IgD-negative memory B cell (primary cell): ENCODE measurements around the gene BGN. TPM values are rescaled to one million over a fixed set of nuclear protein-coding genes. Genes with fewer than 3 reads are reported as not detected.
A peak's percentile ranks its signal among the peaks of the same experiment; 100 is the strongest.

ENCODE experiments used
- H3K27ac Mint-ChIP-seq, 3 donors: one replicate each; pipeline ENCODE4 v1.8.0; 2020 to 2022; ENCODE audit warnings: mild to moderate bottlenecking in 3 of 3, mixed read lengths in 3 of 3, moderate library complexity in 1 of 3
- H3K27me3 Mint-ChIP-seq: one replicate; pipeline ENCODE4 v1.8.0; 2021; ENCODE audit warnings: mixed read lengths
- H3K36me3 Mint-ChIP-seq: one replicate; pipeline ENCODE4 v1.8.0; 2020; ENCODE audit warnings: mild to moderate bottlenecking, mixed read lengths
- H3K4me1 Mint-ChIP-seq, 3 donors: one replicate each; pipeline ENCODE4 v1.8.0; 2020 to 2022; ENCODE audit warnings: mixed read lengths in 3 of 3, mild to moderate bottlenecking in 1 of 3
- H3K4me3 Mint-ChIP-seq, 4 donors: one replicate each; pipeline ENCODE4 v1.8.0; 2020 to 2022; ENCODE audit warnings: mild to moderate bottlenecking in 4 of 4, mixed read lengths in 4 of 4, moderate library complexity in 3 of 4
- H3K9me3 Mint-ChIP-seq, 3 donors: one replicate each; pipeline ENCODE4 v1.8.0; 2020 to 2021; ENCODE audit warnings: mixed read lengths in 3 of 3, mild to moderate bottlenecking in 1 of 3
- polyA plus RNA-seq: library from polyadenylated mRNA; unstranded; fragments of 300-500 nt; fragmentation: Illumina TruSeq; gene quantifications from one replicate; pipeline ENCODE4 v1.2.3, GENCODE V29; 2021

BGN gene
- polyA plus RNA-seq, 1 donor from 2014 or later: not detected

DNA sequence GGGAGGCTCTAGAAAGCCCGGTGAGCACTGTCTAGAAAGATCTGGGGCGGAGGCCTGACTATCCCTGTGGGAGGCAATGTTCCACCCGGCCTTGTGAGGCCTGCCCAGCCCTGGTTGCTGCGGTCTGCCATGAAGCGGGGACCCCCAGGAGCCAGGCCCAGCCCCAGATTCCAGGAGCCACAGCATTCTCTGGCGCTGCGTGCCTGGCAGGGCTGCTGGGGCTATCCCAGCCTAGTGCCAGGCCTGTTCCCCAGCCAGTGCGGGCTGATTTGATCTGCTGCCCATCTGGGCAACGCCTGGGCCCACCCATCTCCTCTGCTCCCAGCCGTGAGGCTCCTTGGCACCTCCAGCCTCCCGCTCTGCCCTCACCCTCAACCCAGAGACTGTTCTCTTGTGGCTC lies 42.3 kb downstream of the BGN start:
- peaks cover 7% of the 10 kb centered on the region for H3K27me3 Mint-ChIP-seq
- H3K4me1 Mint-ChIP-seq: peaks cover 0 to 3% (median 0%) of the 10 kb centered on the region in 3 donors
- no peaks in the 10 kb centered on the region for H3K36me3 Mint-ChIP-seq
- no peak overlapping the region for H3K27ac Mint-ChIP-seq
- H3K4me3 Mint-ChIP-seq: no peak overlapping the region
- H3K9me3 Mint-ChIP-seq: no peaks in the 10 kb centered on the region

DNA sequence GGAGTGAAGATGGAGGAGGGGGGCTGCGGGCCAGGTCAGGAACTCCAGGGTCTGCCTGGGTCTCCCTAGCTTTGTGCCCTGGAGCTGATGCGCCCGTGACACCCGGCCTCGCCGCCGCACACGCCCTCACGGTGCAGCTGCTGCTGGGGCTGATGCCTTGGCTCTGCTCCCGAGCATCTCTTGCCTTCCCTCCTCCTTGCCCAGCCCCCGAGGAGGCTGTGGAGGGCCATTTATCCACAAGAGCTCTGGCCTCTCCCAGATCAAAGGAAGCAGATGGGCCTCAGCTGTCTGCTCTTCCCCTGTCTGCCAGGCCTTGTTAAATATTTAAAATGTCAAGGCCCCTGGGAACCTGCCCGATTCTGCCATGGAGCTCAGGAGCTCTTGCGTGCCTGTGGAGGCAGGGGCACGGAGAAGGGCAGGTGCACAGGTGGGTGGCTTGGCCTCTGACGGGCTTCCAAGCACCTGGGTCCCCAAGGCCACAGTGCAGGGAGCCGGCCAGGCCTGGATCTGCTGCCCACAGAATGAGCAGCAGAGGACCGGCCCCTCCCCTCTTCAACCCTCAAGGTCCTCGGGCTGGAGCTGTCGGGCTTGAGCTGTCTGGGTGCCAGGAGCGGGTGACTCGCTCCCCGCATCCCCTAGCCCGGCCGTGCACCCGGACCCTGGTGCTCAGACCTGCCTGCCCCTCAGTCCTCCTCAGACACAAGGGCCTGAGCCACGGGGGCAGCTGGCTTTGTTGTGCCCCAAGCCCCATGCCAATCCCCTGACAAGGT lies 42.9 kb downstream of the BGN start:
- no peak overlapping the region for H3K4me3 Mint-ChIP-seq
- H3K36me3 Mint-ChIP-seq: no peaks in the 10 kb centered on the region
- no peak overlapping the region for H3K27ac Mint-ChIP-seq
- H3K9me3 Mint-ChIP-seq: no peaks in the 10 kb centered on the region
- H3K27me3 Mint-ChIP-seq: peaks cover 7% of the 10 kb centered on the region
- H3K4me1 Mint-ChIP-seq: peaks cover 0 to 3% (median 0%) of the 10 kb centered on the region in 3 donors

DNA sequence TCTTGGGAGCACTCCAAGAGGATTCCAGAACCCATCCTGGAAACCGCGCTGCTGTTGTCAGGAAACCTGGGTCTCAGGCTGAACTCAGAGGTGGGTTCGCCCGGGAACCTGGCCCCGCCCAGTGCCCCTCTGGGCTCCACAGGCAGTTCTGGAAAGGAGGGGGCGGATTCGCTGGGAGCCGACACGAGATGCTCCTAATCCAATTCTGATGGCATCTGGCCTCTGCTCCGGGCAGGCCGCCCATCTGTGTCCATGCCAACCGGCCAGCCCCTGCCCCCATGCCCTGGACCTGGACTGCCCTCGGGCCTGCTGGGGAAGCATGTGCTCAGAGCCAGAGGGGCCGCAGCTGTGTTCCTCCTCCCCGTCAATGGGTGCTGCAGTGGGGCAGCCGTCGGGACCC lies 43.6 kb downstream of the BGN start:
- peaks cover 0 to 3% (median 0%) of the 10 kb centered on the region in 3 donors for H3K4me1 Mint-ChIP-seq
- H3K36me3 Mint-ChIP-seq: no peaks in the 10 kb centered on the region
- H3K4me3 Mint-ChIP-seq: no peak overlapping the region
- no peaks in the 10 kb centered on the region for H3K9me3 Mint-ChIP-seq
- no peak overlapping the region for H3K27ac Mint-ChIP-seq
- peaks cover 7% of the 10 kb centered on the region for H3K27me3 Mint-ChIP-seq

DNA sequence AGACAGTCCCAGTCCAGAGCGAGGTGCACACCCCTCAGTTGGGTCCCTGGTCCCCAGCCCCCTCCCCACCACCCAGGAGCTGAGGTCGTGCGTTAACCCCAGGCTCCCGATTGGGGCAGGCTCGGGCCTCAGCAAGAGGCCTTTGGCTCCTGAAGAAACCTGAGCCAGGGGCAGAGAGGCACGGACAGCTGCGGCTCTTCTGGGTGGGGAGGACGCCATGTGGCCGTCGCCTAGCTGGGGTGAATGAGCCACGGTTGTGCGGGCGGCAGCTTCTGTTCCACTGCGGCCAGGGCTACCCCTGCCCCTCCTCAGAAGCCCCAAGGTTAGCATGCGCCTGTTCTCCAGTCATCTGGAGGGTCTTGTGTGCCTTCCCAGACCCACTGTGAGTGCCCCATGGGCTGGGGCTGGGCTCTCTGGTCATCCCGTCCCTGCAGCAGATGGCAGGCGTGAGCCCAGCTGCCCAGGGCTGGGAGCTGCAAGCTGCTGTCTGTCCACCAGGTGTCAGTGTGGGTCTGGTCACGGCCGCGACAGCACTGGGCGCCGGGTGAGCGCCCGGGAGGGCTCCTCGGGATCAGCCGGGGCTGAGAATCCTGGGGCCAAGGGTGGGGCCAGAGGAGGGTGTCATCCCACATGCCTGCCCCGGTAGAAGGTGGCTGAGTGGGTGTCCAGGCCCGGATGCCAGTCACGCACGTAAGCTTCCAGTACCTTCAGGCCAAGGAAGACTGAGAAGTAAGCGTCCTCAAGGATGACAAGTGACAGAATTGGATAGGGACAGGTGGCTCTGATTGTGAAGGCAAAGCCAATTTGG lies 44.6 kb downstream of the BGN start:
- Mint-ChIP-seq H3K4me1 (peaks cover 0 to 3% (median 0%) of the 10 kb centered on the region in 3 donors), H3K36me3 (no peaks in the 10 kb centered on the region), H3K27me3 (peaks cover 7% of the 10 kb centered on the region), H3K27ac (no peak overlapping the region), H3K4me3 (no peak overlapping the region), H3K9me3 (no peaks in the 10 kb centered on the region)

DNA sequence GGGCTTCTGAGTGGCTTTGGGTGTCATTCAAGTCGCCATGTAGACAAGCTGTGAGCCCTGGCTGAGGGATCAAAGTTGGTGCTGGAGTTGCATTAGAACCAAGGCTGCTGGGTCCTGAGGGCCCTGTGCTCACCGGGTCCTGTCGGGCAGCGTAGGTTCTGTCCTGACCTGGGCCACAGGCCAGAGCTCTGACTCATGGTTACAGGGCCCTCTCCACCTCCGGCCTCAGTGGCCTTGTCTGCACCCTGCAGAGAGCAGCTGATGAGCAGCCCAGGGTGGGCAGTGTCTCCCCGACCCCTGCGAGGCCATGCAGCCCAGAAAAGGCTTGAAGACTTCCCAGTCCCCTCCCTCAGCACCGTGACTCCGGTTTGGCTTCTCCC lies 45.2 kb downstream of the BGN start:
- no peak overlapping the region for H3K27ac Mint-ChIP-seq
- H3K4me1 Mint-ChIP-seq: peaks cover 0 to 3% (median 0%) of the 10 kb centered on the region in 3 donors

DNA sequence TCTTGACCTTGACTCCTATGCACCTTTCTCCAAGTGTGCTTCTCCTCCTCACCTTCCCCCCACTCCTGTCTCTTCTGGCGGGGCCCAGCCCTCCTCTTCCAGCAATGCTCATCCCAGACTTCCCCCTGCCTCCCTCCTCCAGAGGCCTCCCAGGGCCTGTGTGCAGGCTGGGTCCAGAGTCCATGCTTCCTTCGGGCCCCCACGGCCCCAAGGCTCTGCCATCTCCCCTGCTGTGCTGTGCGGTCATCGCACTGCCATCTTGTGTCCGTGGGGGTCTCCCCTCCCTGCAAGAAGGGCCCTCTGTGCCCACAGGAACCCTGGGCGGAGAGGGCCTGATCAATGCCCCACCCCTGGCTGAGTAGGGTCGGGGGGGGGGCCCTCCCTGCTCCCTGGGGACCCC lies 49.9 kb downstream of the BGN start:
- H3K9me3 Mint-ChIP-seq: no peaks in the 10 kb centered on the region
- H3K4me1 Mint-ChIP-seq: peaks cover 0 to 3% (median 0%) of the 10 kb centered on the region in 3 donors
- no peaks in the 10 kb centered on the region for H3K36me3 Mint-ChIP-seq
- H3K27ac Mint-ChIP-seq: no peak overlapping the region
- H3K27me3 Mint-ChIP-seq: peaks cover 8% of the 10 kb centered on the region
- H3K4me3 Mint-ChIP-seq: no peak overlapping the region

More for the DNA sequence above, 45.2 kb downstream of the BGN start:
- no peaks in the 10 kb centered on the region for H3K36me3 Mint-ChIP-seq
- H3K9me3 Mint-ChIP-seq: no peaks in the 10 kb centered on the region
- no peak overlapping the region for H3K4me3 Mint-ChIP-seq
- peaks cover 7% of the 10 kb centered on the region for H3K27me3 Mint-ChIP-seq

DNA sequence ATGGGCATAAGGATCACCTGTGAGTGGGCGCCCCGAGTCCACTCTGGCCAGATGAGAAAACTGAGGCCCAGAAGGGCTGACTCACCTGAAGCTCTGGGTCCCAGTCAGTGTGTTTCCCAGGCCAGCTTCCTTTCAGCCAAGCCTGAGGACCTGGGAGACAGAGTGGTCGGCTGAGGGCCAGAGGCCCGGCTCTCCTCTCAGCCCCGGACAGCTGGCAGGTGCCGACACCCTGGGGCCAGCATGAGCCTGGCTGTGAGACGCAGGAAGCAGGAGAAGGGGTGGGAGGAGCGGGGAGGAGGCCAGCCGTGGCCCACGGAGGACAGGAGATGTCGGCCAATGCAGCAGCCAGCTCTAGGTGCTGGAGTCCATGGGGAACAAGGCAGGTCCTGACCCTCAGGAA lies 51.6 kb downstream of the BGN start:
- no peaks in the 10 kb centered on the region for H3K36me3 Mint-ChIP-seq
- H3K27ac Mint-ChIP-seq: no peak overlapping the region
- no peak overlapping the region for H3K4me3 Mint-ChIP-seq
- H3K9me3 Mint-ChIP-seq: no peaks in the 10 kb centered on the region
- H3K4me1 Mint-ChIP-seq: no peaks in the 10 kb centered on the region
- H3K27me3 Mint-ChIP-seq: peaks cover 5% of the 10 kb centered on the region

DNA sequence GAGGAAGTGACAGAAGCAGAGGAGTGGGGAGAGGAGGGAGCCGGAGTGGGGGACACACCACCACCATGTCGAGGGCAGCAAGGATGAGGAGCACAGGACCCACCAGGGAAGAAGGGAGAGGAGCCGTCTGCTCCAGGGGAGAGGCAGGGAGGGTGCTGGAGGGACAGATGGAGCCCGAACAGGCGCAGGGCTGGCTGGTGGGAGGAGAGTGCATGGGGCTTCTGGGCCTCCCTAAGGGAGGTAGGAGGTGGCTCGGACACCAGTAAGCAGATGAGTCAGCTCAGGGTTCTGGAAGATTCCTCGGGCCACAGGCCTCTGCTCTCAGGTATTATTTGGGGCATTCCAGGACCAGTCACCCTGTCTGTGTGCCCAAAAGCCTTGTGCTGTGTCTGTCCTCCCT lies 52.4 kb downstream of the BGN start:
- Mint-ChIP-seq H3K27me3 (peaks cover 3% of the 10 kb centered on the region), H3K9me3 (no peaks in the 10 kb centered on the region), H3K36me3 (no peaks in the 10 kb centered on the region), H3K27ac (peak overlapping the region in 1 of 3 donors; percentile 62), H3K4me1 (no peaks in the 10 kb centered on the region), H3K4me3 (no peak overlapping the region)

DNA sequence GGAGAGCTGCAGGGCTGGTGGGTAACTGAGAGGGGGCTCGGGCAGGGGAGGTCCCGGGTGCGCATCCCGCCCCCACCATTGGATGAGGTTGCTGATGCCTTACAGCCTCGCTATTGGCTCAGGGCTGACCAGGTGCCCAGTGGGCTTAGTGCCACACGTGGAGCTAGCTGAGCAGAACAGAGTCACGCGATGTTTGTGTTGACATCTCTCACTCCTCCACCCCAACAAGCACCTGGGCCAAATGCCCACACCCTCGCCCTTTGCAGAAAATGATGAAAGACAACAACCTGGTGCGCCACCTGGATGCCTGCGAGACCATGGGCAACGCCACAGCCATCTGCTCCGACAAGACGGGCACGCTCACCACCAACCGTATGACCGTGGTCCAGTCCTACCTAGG lies 54.5 kb downstream of the BGN start:
- H3K9me3 Mint-ChIP-seq: no peaks in the 10 kb centered on the region
- H3K4me1 Mint-ChIP-seq: no peaks in the 10 kb centered on the region
- H3K27me3 Mint-ChIP-seq: peaks cover 3% of the 10 kb centered on the region

DNA sequence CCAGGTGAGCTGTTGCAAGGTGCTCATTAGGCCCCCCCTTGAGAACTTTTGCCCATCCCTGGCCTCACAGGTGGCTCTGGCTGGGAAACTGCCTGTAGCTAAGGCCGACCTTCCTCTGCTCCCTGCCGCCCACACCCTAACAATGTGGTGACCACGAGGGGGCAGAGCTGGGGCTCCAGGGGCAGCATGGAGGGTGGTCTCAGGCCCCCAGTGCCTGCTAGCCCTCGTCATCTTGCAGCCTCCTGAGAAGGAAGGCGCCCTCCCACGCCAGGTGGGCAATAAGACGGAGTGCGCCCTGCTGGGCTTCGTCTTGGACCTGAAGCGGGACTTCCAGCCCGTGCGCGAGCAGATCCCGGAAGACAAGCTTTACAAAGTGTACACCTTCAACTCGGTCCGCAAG lies 55.0 kb downstream of the BGN start:
- Mint-ChIP-seq H3K27me3 (peaks cover 3% of the 10 kb centered on the region), H3K9me3 (no peaks in the 10 kb centered on the region), H3K4me1 (no peaks in the 10 kb centered on the region), H3K4me3 (no peak overlapping the region), H3K36me3 (no peaks in the 10 kb centered on the region), H3K27ac (no peak overlapping the region)

More for the DNA sequence above, 54.5 kb downstream of the BGN start:
- Mint-ChIP-seq H3K36me3 (no peaks in the 10 kb centered on the region), H3K27ac (no peak overlapping the region), H3K4me3 (no peak overlapping the region)

DNA sequence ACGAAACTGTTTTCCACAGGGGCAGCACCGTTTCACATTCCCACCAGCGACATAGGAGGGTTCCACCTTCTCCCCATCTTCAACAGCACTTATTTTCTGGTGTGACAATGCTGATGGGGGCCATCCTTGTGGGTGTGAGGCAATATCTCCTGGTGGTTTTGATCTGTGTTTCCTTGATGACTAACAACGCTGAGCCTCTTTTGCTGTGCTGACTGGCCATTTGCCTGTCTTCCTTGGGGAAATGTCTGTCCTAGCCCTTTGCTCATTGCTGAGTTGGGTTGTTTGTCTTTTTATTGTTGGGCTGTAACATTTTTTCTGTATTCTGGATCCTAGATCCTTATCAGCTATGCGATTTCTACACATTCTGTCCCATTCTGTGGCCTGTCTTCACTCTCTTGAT lies 56.4 kb downstream of the BGN start:
- peaks cover 4% of the 10 kb centered on the region for H3K27me3 Mint-ChIP-seq
- H3K36me3 Mint-ChIP-seq: no peaks in the 10 kb centered on the region
- peaks cover 0 to 4% (median 0%) of the 10 kb centered on the region in 3 donors for H3K4me1 Mint-ChIP-seq
- H3K9me3 Mint-ChIP-seq: no peaks in the 10 kb centered on the region
- no peak overlapping the region for H3K4me3 Mint-ChIP-seq
- no peak overlapping the region for H3K27ac Mint-ChIP-seq

DNA sequence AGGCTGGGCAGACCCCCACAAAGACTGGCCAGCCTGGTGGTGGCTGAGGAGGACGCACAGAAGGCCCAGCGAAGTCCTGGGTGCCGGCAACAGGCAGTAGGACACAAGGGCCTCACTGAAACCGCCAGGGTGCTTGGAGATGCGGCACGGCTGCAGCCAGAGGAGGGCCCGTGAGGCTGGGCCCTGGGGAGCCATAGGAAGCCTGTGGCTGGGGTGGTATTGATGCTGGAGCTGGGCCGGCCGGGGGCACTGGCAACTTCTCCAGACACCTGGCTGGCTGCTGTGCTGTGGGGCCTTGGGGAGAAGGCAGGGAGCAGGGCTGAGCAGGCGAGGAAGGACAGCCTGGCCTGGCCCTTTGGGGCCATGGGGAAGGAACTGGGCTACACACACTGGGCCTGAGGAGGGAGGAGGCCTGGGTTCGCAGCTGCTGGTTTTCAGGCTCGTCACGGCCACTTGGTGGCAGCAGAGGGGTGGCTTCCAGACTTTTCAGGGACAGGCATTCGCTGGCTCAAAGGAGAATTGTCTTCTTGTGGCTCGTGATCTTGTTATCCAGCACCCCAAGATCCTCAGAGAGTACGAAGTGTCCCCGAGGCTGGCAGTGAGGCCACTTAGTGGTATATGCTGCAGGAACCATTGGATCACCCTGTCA lies 59.9 kb downstream of the BGN start:
- no peaks in the 10 kb centered on the region for H3K36me3 Mint-ChIP-seq
- H3K4me3 Mint-ChIP-seq: no peak overlapping the region
- peaks cover 0 to 4% (median 0%) of the 10 kb centered on the region in 3 donors for H3K4me1 Mint-ChIP-seq
- no peaks in the 10 kb centered on the region for H3K9me3 Mint-ChIP-seq
- peaks cover 3% of the 10 kb centered on the region for H3K27me3 Mint-ChIP-seq
- H3K27ac Mint-ChIP-seq: no peak overlapping the region

DNA sequence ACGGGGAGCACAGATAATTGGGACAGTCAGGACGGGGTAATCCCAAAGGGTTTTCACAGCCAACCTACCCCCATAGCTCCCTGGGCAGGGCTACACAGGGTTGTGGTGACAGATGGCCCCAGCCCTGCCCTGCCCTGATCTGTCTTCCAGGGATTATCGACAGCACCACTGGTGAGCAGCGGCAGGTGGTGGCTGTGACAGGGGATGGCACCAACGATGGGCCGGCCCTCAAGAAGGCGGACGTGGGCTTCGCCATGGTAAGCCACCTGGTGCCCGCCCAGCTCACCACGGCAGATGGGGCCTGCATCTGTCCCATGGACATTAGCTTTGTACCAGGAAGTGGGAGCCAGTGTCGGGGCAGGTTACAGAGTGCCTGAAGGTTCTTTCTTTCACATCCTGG lies 62.0 kb downstream of the BGN start:
- Mint-ChIP-seq H3K27ac (no peak overlapping the region), H3K27me3 (peaks cover 3% of the 10 kb centered on the region), H3K9me3 (no peaks in the 10 kb centered on the region), H3K36me3 (no peaks in the 10 kb centered on the region), H3K4me1 (peaks cover 0 to 4% (median 0%) of the 10 kb centered on the region in 3 donors), H3K4me3 (no peak overlapping the region)

DNA sequence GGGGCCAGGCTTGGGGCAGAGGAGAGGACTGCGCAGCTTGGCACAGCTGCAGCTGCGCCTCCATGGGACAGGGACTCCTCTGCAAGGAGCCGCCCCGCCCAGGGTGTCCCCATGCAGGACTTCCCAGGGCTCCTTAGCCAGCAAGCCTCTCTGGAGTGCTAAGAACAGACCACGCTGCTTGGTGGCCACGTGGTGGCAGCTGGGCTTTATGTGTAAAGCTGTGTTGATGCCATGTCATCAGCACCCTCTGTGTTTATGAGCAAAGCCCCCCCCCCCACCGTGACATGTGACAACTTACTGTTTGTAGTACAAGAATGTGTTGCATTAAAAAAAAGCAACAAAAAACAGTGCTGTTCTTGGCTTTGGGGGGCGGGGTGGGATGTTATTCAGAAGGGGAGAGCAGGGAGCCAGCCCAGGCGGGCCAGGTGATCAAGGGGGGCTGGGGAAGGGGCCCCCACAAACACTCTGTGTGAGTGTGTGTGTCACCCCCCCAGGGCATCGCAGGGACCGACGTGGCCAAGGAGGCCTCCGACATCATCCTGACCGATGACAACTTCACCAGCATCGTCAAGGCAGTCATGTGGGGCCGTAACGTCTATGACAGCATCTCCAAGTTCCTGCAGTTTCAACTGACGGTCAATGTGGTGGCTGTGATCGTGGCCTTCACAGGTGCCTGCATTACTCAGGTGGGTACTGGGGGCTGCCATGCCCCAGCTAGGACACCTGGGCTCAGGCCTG lies 63.0 kb downstream of the BGN start:
- H3K27ac Mint-ChIP-seq: no peak overlapping the region

More for the DNA sequence above, 63.0 kb downstream of the BGN start:
- H3K36me3 Mint-ChIP-seq: no peaks in the 10 kb centered on the region
- H3K27me3 Mint-ChIP-seq: peaks cover 3% of the 10 kb centered on the region
- peaks cover 0 to 4% (median 0%) of the 10 kb centered on the region in 3 donors for H3K4me1 Mint-ChIP-seq
- no peak overlapping the region for H3K4me3 Mint-ChIP-seq
- H3K9me3 Mint-ChIP-seq: no peaks in the 10 kb centered on the region
